CD4-positive, alpha-beta T cell treated with Interleukin-15 for 4 hours (primary cell): Measurements from ENCODE around the gene CPT1A.
A peak's percentile ranks its signal among the peaks of the same experiment; 100 is the strongest.

Experiments
- DNase-seq: peaks from one replicate; pipeline ENCODE4 v3.0.0-alpha.2; 2020; ENCODE audit warnings: low spot score

The CPT1A gene

GRCh38 chr11:68757711-68758110, 84.0 kb downstream of the CPT1A start:
- no peak for DNase-seq

DNA sequence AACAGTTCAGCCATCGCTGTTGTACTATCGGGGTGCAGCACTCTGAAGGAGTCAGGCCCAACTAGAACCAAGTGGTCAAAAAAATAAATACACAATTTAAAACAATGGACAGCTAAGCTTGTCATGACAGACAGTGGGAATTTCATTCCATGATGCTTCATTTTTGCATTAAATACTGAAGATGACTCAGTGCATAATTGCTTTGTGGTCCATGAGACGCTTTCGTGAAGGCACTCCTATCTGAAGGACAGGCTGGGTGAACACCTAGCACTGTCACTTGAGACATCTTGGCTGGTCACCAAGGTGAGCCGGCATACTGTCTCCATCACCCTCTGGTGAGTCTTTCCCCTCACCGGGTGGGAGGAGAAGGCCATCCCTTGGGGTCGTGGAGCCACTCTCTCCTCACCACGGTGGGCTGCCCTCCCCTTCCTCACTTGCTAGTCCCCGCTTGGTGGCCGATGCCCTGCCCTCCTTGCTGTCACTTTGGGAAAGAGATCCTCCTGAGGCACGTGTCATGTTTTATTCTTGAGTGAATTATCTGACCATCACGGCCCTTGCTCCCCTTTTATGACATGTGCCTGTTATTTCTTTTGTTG, 85.4 kb downstream of the CPT1A start:
- no peak for DNase-seq

DNA sequence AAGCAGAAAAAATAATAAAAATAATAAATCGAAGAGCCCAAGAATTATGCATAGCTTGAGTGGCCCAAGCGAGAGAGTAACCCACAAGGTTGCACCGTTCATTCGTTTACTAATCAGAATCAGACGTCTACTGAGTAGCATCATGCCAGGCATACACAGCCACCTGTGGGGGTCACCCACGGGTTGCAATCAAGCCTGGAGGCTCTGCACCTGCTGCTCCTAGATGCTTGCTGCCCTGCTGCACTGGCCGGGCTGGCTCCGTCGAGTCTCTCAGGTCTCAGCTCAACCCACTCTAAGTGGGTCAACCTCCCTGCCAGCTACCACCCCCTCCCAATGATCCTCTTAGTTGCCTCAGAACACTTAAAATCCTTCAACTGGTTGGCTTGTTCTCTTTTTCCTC, 88.4 kb downstream of the CPT1A start:
- no peak for DNase-seq

DNA sequence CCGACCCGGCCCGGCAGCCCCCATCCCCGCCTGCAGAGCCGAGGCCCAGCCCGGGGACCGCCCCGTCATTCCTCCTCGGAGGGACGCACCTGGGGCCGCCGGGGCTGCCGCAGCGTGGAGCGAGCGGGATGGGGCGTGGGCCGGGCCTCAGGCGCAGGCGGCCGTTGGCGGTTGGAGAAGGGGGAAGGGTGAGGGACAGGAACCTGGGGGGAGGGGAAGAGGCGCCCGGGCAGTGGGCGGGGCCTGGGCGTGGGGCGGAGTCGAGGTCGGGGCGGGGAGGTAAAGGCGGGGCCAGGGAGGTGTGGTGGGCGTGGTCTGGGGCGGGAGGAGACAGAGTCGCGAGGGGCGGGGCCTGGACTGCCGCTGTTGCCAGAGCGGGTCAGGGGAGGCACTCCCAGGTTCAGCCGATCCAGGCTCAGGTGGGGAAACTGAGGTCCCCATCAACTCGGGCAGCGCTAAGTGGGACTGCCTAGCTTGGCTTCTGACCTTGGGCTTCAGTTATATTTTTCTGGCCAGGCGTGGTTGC, 90.3 kb downstream of the CPT1A start, which contains the start of gene TESMIN:
TESMIN (minus strand) TSS at position 190 of the 526 bp plus-strand sequence. CDS start 860 bp downstream, outside the sequence.
- peak; percentile 90 for DNase-seq

DNA sequence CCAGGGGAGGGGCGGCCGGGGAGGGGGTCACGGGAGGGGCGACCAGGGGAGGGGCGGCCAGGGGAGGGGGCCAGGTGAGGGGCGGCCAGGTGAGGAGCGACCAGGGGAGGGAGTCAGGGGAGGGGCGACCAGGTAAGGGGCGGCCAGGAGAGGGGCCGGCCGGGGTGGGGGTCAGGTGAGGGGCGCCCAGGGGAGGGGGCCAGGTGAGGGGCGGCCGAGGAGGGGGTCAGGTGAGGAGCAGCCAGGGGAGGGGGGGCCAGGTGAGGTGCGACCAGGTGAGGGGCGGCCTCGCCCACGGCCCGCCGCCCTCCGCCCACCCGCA, 90.8 kb downstream of the CPT1A start:
- DNase-seq = no peak

DNA sequence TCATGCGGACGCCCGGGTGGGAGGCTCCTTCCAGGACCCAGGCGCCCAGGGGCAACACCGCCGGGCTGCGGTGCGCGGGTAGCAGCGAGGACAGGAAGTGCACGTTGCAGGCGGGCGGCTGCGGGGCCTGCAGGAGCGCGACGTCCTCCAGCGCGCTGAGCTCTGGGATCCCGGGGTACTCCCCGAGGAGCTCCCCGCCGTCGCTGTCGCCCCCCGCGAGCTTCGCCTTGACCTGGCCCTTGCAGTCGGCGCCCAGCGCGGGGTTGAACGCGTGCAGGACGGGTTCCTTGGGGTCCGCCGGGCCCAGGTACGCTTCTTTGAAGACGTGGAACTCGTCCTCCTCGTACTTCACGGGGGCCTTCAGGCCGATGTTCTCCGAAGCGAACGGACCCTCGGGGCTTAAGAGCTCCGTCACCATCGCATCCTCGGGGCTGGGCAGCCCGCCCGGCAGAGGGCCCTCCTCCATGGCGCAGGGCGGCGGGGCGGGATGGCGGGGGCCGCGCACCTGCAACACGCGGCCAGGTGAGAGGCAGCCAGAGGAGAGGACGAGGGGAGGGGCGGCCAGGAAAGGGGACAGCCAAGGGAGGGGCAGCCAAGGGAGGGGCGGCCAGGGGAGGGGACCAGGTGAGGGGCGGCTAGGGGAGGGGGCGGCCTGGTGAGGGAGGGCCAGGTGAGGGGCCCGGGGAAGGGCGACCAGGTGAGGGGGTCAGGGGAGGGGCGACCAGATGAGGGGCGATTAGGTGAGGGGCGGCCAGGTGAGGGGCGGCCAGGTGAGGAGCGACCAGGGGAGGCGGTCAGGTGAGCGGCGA, 91.3 kb downstream of the CPT1A start:
- no peak for DNase-seq

GRCh38 chr11:68749229-68750123, 92.2 kb downstream of the CPT1A start:
- no peak for DNase-seq

DNA sequence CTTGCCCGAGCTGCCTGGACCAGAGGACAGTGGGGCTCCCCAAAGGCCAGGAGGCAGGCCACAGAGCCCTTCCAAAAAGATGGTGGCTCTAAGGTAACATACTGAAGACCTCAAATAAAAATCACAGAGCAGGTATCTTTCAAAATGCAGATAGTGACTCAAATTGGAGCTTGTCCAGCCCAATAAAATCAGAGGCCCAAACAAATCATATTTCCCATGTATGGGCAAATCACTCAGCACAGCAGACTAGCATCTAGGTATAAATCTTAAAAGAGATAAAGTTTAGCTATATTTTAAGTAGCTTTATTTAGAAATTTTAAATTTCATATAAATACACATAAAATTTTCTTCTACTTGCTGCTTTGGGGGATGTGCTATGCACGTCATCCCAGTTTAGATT, 93.7 kb downstream of the CPT1A start:
- no peak for DNase-seq

DNA sequence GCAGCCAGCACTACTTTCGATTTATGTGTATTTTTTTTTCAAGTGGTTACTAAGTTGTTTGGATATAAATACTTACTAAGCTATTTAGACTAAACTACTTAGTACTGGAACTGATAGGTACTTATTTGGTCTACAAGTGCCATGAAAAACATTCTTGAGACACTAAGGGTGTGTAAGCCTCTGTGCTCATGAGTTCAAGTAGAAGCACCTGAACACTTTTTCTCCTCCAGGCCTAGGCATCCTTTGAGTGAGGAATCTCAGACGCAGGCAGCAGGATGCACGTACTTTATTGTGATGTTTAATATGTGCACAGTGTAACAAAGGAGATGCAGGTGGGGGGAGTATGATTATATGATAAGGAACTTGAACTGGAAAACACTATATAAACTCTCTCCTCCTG, 98.2 kb downstream of the CPT1A start:
- no peak for DNase-seq

GRCh38 chr11:68741463-68741862, 100.3 kb downstream of the CPT1A start:
- no peak for DNase-seq

DNA sequence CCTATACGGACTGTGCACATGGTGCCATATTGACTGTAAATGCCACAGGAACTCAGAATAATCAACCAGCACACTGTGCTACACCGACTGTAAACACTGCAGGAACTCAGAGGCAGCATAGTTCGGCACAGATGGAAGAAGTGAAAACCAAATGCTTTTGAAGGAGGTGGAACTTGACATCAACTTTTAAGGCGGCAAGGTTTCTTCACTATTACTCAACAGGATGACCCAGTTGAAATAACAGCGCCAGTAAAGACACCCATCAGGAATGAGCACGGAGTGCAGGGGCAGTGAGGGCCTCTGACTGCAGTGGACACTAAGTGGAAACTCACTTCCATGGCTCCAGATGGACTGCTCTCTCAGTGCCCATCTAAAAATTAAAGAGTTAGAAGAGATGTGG, 106.1 kb downstream of the CPT1A start:
- no peak for DNase-seq

GRCh38 chr11:68735125-68735524, 106.6 kb downstream of the CPT1A start:
- no peak for DNase-seq

- no peak for DNase-seq
These were observed 107.6 kb downstream of the CPT1A start for GRCh38 chr11:68734111-68734510.

- no peak for DNase-seq
These were observed 113.9 kb downstream of the CPT1A start for GRCh38 chr11:68727783-68728182.

GRCh38 chr11:68724293-68724692, 117.4 kb downstream of the CPT1A start:
- DNase-seq = no peak

GRCh38 chr11:68722143-68722542, 119.6 kb downstream of the CPT1A start:
- DNase-seq = no peak

DNA sequence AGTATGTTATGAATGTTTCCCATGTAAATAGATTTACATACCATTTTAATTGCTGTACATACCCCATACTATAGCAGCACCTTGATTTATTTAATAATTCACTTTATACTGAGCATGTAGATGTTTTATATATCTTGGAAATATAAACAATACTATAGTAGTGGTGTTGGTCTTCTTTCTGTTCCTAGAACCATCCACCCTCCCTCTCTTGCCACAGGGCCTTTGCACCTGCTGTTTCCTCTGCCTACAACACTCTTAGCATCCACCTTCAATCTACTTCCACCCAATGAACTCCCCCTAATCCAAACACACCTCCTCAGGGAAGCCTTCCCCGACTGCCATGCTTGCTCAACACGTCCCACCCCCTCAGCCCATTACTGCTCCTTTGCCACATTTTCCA, 120.6 kb downstream of the CPT1A start:
- DNase-seq = no peak

- no peak for DNase-seq
These were observed 126.1 kb downstream of the CPT1A start for GRCh38 chr11:68715456-68716122.

- no peak for DNase-seq
These were observed 127.5 kb downstream of the CPT1A start for GRCh38 chr11:68714060-68714856.

DNA sequence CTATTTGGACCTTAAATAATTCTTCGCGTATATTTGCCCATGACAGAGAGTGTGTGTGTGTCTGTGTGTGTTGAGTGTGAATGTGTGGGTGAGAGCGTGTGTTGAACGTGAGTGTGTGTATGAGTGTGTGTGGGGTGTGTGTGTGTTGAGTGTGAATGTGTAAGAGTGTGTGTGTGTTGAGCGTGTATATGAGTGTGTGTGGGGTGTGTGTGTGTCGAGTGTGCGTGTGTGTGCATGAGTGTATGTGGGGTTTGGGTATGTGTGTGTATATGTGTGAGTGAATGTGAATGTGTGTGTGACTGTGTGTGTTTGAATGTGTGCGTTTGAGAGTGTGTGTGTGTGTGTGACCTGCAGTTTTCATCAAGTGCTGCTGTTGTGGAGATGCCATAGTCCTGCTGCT, 130.6 kb downstream of the CPT1A start:
- no peak for DNase-seq

DNA sequence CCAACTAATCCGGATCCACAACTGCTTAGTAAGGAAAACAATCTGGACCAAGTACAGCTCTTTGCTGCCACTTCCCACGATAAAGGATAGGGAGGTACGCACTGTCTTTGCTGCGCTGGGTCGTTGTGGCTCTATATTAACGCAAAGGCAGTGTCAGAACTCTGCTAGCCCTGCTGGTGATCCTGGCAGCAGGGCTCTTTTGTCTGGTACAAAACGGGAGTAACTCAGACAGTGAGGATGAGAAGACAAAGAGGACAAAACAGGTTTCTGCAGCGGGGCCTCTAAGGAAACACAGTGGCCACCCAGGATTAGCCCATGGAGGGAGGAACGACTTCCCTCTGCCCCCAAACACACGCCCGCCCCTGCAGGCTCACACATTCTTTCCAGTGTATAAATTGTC, 131.3 kb downstream of the CPT1A start:
- no peak for DNase-seq
